Neural crest cell (in vitro differentiated cells): ENCODE results near the gene EYS. TPM values are rescaled to one million over a fixed set of nuclear protein-coding genes. Genes with fewer than 3 reads are reported as not detected.

ENCODE experiments used
- DNase-seq: peaks from one replicate; pipeline ENCODE4 v3.0.0; 2021; ENCODE audit warnings: low read depth, mixed read lengths, low spot score
- H3K27ac Mint-ChIP-seq: one replicate; pipeline ENCODE4 v1.8.0; 2021; ENCODE audit warnings: mild to moderate bottlenecking, mixed read lengths; ENCODE audit not compliant: unreplicated experiment
- H3K27me3 Mint-ChIP-seq: 2 replicates; pipeline ENCODE4 v1.8.0; 2021; ENCODE audit warnings: low read depth, mild to moderate bottlenecking, mixed read lengths
- H3K36me3 Mint-ChIP-seq: 2 replicates; pipeline ENCODE4 v1.8.0; 2021; ENCODE audit warnings: low read depth, mild to moderate bottlenecking, mixed read lengths
- H3K4me1 Mint-ChIP-seq: 2 replicates; pipeline ENCODE4 v1.8.0; 2021; ENCODE audit warnings: mixed read lengths
- H3K4me3 Mint-ChIP-seq: one replicate; pipeline ENCODE4 v1.8.0; 2021; ENCODE audit warnings: mild to moderate bottlenecking, mixed read lengths
- H3K9me3 Mint-ChIP-seq: 2 replicates; pipeline ENCODE4 v1.8.0; 2021; ENCODE audit warnings: mixed read lengths
- CTCF ChIP-seq: fragments of 200-600 bp; sonication (generic); conservative IDR thresholded peaks from 2 replicates; pipeline ENCODE4 v1.5.0; 2021; ENCODE audit warnings: antibody characterized with exemption, mild to moderate bottlenecking
- total RNA-seq: library from RNA; stranded (reverse); gene quantifications from 2 replicates; pipeline ENCODE4 v1.2.1, GENCODE V29; 2021

EYS gene
- total RNA-seq, 1 donor from 2014 or later, result 0.40 TPM

- TF ChIP-seq CTCF, result no peak
- Mint-ChIP-seq H3K9me3 (no peaks in the 10 kb centered on the region), H3K4me1 (no peaks in the 10 kb centered on the region), H3K4me3 (no peak overlapping the region), H3K27me3 (peaks cover 5% of the 10 kb centered on the region), H3K36me3 (no peaks in the 10 kb centered on the region), H3K27ac (no peak overlapping the region)
- no peak for DNase-seq
These were observed 720.0 kb downstream of the EYS start for GRCh38 chr6:64987066-64987465.

GRCh38 chr6:64985726-64986125 is 721.3 kb downstream of the EYS start:
- peak; percentile 26 for TF ChIP-seq CTCF
- Mint-ChIP-seq H3K9me3 (no peaks in the 10 kb centered on the region), H3K27ac (no peak overlapping the region), H3K27me3 (peaks cover 5% of the 10 kb centered on the region), H3K4me3 (no peak overlapping the region), H3K4me1 (no peaks in the 10 kb centered on the region), H3K36me3 (no peaks in the 10 kb centered on the region)
- DNase-seq, result no peak

- H3K27me3 Mint-ChIP-seq, result peaks cover 5% of the 10 kb centered on the region
These were observed 722.1 kb downstream of the EYS start for GRCh38 chr6:64984948-64985347.

GRCh38 chr6:64983089-64983488 is 723.9 kb downstream of the EYS start:
- DNase-seq, result no peak
- Mint-ChIP-seq H3K27ac (no peak overlapping the region), H3K4me1 (no peaks in the 10 kb centered on the region), H3K36me3 (no peaks in the 10 kb centered on the region), H3K27me3 (peaks cover 5% of the 10 kb centered on the region), H3K9me3 (no peaks in the 10 kb centered on the region), H3K4me3 (no peak overlapping the region)
- no peak for TF ChIP-seq CTCF

More at GRCh38 chr6:64984948-64985347, 722.1 kb downstream of the EYS start:
- TF ChIP-seq CTCF, result no peak
- Mint-ChIP-seq H3K4me3 (no peak overlapping the region), H3K36me3 (no peaks in the 10 kb centered on the region), H3K9me3 (no peaks in the 10 kb centered on the region), H3K27ac (no peak overlapping the region), H3K4me1 (no peaks in the 10 kb centered on the region)
- no peak for DNase-seq

GRCh38 chr6:64973142-64973541 is 733.9 kb downstream of the EYS start:
- Mint-ChIP-seq H3K4me1 (no peaks in the 10 kb centered on the region), H3K4me3 (no peak overlapping the region), H3K36me3 (no peaks in the 10 kb centered on the region), H3K27ac (no peak overlapping the region), H3K27me3 (no peaks in the 10 kb centered on the region), H3K9me3 (no peaks in the 10 kb centered on the region)
- DNase-seq, result no peak
- no peak for TF ChIP-seq CTCF

GRCh38 chr6:64969139-64969538 is 737.9 kb downstream of the EYS start:
- Mint-ChIP-seq H3K36me3 (no peaks in the 10 kb centered on the region), H3K27me3 (no peaks in the 10 kb centered on the region), H3K27ac (no peak overlapping the region), H3K4me1 (no peaks in the 10 kb centered on the region), H3K4me3 (no peak overlapping the region), H3K9me3 (no peaks in the 10 kb centered on the region)
- no peak for DNase-seq
- no peak for TF ChIP-seq CTCF
